ENCODE results near the gene TRIM6.

Gene TRIM6

GRCh38 chr11:5603326-5603725 lies 6.9 kb downstream of the TRIM6 start:
- no peak for TF ChIP-seq CTCF (IDR thresholded peaks at IDR 0.05; ENCODE audit: low read depth, low read length)
- no peak for DNase-seq (ENCODE audit: extremely low read depth, low read depth)

GRCh38 chr11:5604896-5605295 lies 8.5 kb downstream of the TRIM6 start:
- DNase-seq (ENCODE audit: extremely low read depth, low read depth) = no peak
- no peak for TF ChIP-seq CTCF (IDR thresholded peaks at IDR 0.05; ENCODE audit: low read depth, low read length)

- no peak; the same call in 1 of the 2 replicates for TF ChIP-seq CTCF (IDR thresholded peaks at IDR 0.05; ENCODE audit: low read depth, low read length)
- no peak for DNase-seq (ENCODE audit: extremely low read depth, low read depth)
Measured at GRCh38 chr11:5605849-5606248, 9.4 kb downstream of the TRIM6 start.

- DNase-seq (ENCODE audit: extremely low read depth, low read depth) = no peak
- no peak for TF ChIP-seq CTCF (IDR thresholded peaks at IDR 0.05; ENCODE audit: low read depth, low read length)
Measured at GRCh38 chr11:5608808-5609207, 12.4 kb downstream of the TRIM6 start.

GRCh38 chr11:5610446-5610845 lies 14.0 kb downstream of the TRIM6 start:
- TF ChIP-seq CTCF (IDR thresholded peaks at IDR 0.05; ENCODE audit: low read depth, low read length) = no peak
- no peak for DNase-seq (ENCODE audit: extremely low read depth, low read depth)

- TF ChIP-seq CTCF (IDR thresholded peaks at IDR 0.05; ENCODE audit: low read depth, low read length) = no peak
- no peak for DNase-seq (ENCODE audit: extremely low read depth, low read depth)
Measured at GRCh38 chr11:5611627-5612026, 15.2 kb downstream of the TRIM6 start.

GRCh38 chr11:5618807-5619206 lies 22.4 kb downstream of the TRIM6 start:
- DNase-seq (ENCODE audit: extremely low read depth, low read depth) = no peak
- no peak for TF ChIP-seq CTCF (IDR thresholded peaks at IDR 0.05; ENCODE audit: low read depth, low read length)
